ENCODE measurements around the gene LDB2.

DNA sequence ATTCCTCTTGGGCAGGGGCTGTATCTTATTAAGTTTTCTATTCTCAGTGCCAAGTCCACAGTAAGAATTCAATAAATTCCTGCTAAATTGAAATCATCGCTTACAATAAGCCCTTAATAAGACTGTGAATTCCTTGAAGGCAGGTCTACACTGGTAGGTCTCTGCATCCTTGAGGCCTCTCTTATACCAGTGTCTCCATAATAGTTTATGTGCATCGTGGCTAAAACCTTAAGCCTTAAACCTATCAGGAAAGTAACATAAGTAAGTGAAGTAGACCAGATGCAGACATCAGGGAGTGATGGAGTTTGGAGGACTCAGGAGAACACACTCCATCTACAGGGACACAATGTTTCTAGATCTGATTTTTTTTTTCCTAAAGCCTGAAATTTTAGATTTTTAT lies 240.3 kb downstream of the LDB2 start:
- no peak for TF ChIP-seq POLR2A (IDR thresholded peaks at IDR 0.05)
- TF ChIP-seq, protein P1, sequence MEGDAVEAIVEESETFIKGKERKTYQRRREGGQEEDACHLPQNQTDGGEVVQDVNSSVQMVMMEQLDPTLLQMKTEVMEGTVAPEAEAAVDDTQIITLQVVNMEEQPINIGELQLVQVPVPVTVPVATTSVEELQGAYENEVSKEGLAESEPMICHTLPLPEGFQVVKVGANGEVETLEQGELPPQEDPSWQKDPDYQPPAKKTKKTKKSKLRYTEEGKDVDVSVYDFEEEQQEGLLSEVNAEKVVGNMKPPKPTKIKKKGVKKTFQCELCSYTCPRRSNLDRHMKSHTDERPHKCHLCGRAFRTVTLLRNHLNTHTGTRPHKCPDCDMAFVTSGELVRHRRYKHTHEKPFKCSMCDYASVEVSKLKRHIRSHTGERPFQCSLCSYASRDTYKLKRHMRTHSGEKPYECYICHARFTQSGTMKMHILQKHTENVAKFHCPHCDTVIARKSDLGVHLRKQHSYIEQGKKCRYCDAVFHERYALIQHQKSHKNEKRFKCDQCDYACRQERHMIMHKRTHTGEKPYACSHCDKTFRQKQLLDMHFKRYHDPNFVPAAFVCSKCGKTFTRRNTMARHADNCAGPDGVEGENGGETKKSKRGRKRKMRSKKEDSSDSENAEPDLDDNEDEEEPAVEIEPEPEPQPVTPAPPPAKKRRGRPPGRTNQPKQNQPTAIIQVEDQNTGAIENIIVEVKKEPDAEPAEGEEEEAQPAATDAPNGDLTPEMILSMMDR (IDR thresholded peaks at IDR 0.05): no peak

Data from breast epithelium (tissue), 3 donors.